G401 (cell line): Measurements from ENCODE around the gene LRCH3. TPM values are rescaled to one million over a fixed set of nuclear protein-coding genes. Genes with fewer than 3 reads are reported as not detected.

Source experiments
- DNase-seq: peaks from one replicate; pipeline ENCODE4 v3.0.0-alpha.2; 2015; ENCODE audit warnings: low spot score
- in situ Hi-C: cut with HindIII; loops from 2 replicates; pipeline ENCODE4 v1.10.0; 2016; ENCODE audit warnings: low sequenced_read_pairs, mixed read lengths
- total RNA-seq: library from RNA; depleted of rRNA; stranded (reverse); fragments of >200 nt; shearing (Covaris generic); gene quantifications from 2 replicates; pipeline ENCODE4 v1.2.3, GENCODE V29; 2014

Gene LRCH3
- total RNA-seq, 1 experiment from 2014 or later, result 27.0 TPM

DNA sequence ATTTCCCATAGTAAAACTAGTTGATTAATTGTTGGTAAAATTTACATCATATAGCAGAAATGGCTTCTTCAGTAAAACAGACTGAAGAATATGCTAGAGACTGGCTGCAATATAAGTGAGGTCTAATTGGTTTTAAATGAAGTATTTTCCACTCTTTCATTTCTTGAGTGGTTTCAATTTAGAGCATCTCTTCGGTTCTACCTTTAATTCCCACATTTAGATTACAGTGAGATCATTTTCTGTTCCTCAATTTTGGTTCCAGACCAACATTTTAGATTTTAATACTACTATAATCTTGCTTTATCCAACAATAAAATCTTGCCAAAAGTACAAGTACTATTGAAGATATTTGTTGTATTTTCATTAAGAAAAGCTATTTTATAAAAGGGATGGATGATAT is 1.0 kb upstream of the LRCH3 start:
- in situ Hi-C loops, result no loop called here

DNA sequence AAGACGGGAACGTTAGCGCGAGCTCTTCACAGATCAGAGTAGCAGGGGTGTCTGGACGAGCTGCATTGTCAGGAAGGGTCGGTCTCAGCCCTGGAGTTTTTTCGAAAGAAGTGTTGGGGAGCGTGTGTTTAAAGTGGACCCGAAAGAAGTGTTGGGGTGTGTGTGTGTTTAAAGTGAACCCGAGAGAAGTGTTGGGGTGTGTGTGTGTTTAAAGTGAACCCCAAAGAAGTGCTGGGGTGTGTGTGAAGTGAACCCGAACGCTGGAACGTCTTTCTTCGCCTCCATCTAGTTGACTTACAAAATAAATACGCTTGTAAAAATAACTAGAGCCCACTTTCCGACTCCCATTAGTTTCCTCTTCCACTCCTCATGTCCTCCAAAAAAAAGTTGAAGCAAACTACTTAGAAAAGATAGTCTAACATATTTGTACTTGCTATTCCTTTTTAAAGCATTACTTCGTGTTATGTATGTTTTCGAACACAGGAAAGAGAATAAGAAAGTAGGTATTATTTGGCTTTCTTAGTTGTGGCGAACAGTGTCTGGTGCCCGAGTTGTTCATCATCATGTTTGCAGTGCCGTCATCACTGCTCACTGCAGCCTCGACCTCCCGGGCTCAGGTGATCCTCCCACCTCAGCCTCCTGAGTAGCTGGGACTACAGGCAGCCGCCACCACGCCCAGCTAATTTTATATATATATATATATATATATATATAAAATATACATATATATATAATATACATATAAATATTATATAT is 1.0 kb downstream of the LRCH3 start:
- in situ Hi-C loops, result no loop called here
- DNase-seq, result peak; percentile 54

More for the DNA sequence above, 1.0 kb upstream of the LRCH3 start:
- DNase-seq, result no peak

DNA sequence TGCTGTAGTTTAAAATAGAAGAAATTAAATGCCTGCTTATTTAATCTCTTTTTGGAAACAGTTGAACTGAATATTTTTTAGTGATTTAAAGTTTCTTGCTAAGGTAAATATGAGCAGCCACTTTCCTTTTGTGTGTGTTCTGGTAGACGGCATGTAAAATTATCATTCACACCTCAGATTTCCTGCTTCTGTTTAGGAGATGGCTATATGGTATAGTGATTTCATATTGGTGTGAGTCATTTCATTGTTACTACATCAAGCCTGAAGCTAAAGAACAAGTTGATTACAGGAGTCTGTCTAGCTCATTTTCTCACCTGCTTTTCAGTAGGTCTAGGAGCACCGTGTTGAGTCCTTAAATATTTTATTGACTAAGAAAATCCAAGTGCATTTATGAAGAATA is 2.2 kb downstream of the LRCH3 start:
- DNase-seq, result no peak
- in situ Hi-C loops, result no loop called here

DNA sequence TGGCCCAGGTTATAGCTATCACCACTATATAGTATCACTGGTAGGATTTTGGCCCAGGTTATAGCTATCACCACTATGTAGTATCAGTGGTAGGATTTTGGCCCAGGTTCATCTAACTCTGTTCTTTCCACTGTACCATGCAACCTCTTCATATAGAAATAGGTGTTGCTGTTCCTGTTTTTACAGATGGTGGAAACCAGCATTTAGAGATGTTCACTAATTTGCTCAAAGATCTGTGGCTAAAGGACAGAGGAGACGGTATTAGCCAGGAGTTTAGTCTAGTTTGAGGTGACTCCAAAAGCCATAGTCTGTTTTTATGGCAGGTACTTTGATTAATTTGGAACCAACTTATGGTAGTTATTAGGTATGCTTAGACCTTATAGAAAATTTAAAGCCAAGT is 3.1 kb downstream of the LRCH3 start:
- in situ Hi-C loops, result no loop called here
- no peak for DNase-seq

DNA sequence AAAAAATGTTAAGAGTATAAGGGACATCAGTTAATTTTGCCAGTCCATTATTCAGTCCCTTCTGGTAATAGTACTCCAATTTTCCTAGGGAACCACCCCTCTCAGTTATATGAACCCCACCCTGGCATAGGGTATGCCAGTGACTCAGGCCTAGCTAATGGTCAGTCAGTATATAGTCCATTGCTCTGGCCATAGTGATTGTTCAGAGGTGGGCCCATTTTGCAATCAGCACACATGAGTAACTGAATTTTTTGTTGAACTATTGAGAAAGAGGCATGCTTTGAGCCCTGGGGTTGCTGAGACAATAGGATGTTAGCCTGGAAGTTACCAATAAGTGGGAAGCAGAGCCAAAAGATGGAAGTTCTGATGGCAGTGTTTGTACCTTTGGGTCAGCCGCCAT is 4.1 kb downstream of the LRCH3 start:
- DNase-seq, result no peak
- in situ Hi-C loops, result no loop called here

DNA sequence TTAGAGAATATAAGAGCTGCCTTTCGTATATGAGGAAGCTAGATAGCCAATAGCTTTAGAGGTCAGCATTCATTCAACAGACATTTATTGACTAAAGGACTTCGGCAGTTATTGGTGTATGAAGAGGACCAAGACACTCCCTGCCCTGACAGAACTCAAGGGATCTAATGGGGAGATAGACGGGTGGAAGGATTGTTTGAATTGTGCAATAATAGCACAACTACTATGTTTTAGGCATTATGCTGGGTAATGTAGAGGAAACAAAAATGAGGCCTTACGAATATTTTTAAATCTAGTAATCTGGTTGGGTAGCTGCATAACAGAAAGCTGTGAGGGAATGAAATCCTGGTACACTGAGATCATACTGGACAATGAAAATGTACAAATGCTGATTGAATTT is 5.0 kb downstream of the LRCH3 start:
- no peak for DNase-seq
- in situ Hi-C loops, result no loop called here

DNA sequence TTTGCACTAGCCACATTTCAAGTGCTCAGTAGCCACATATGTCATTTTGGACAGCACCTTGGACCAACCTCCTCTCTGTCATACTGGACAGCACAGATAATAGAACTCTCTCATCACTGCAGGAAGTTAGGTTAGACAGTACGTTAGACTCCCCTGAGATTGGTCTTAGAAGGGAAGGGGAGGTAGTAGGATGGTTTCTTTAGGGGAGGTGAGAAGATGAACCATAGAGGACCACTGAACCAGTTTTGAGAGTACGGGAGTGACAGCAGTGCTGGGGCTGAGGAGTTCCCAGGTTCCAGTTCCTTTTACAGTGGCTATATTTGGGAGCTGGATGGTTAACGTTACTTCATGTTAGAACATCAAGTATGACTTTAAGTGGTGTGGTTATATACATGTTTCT is 7.8 kb downstream of the LRCH3 start:
- in situ Hi-C loops, result no loop called here
- no peak for DNase-seq

- in situ Hi-C loops, result no loop called here
- no peak for DNase-seq
Measured at GRCh38 chr3:197800379-197800778, 9.3 kb downstream of the LRCH3 start.

- in situ Hi-C loops, result no loop called here
- DNase-seq, result no peak
Measured at GRCh38 chr3:197801891-197802778, 11.1 kb downstream of the LRCH3 start.

- in situ Hi-C loops, result no loop called here
- DNase-seq, result no peak
Measured at GRCh38 chr3:197802779-197803459, 11.9 kb downstream of the LRCH3 start.

DNA sequence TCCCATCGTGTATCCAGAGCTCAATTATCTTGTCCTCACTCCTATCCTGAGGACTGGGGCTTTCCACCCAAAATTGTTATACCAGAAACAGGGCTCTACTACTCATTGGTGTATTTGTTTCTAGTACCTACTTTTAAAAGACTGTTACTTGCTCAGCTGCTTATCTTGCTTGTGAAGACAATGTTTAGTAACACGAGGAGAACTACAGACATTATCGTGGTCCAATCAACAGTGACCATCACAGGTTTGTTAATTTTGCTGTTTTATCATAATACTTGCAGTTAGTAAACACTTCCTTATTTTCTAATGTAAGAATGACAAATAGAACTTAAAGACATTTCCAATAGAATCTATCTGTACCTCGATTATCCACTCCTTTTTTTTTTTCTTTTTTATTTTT is 13.5 kb downstream of the LRCH3 start:
- DNase-seq, result no peak
- in situ Hi-C loops, result no loop called here

- in situ Hi-C loops, result no loop called here
- no peak for DNase-seq
Measured at GRCh38 chr3:197807969-197808587, 17.0 kb downstream of the LRCH3 start.

DNA sequence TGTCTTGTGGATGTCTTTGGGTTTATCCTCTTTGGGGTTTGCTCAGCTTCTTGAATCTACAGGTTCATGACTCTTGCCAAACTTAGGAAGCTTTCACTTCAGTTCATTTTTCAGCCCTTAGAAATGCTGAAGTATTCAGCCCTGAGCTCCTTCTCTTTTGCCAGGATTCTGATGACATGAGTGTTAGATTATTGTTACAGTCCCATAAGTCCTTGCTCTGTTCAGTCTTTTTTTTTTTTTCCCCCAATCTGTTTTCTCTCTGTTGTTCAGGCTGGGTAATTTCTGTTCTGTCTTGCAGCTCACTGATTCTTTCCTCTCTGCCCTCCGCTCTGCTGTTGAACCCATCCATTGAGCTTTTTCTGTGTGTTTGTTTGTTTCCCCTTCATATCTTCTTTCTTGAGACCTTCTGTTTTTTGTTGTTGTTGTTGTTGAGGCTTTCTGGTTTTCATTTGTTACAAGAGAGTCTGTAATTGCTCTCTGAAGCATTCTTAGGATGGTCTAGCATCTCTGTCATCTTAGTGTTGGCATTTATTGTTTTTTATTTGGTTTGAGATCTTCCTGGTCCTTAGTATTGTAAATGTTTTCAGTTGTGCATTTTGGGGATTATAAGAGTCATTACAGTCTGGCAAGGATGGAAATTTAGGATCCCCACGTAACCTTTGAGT is 18.4 kb downstream of the LRCH3 start:
- in situ Hi-C loops, result no loop called here
- no peak for DNase-seq

DNA sequence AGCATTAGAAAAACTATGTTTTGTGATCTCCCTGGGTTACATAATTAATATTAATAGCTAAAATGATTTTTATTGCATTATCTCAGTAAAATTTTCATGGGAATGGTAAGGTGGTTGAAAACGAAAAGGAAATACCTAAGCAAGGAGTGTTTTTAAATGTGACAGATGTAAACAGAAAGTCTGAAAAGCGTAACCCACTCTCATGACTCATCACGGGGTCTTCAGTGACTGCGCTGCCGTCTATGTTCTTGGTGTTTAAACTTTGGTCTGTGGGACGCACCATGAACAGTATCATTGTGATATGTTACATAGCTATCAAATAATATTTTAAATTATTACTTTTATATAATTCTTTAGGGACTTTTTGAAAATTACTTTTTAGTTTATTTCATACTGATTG is 19.8 kb downstream of the LRCH3 start:
- DNase-seq, result no peak
- in situ Hi-C loops, result no loop called here

GRCh38 chr3:197811343-197811742 is 20.3 kb downstream of the LRCH3 start:
- in situ Hi-C loops, result no loop called here
- DNase-seq, result no peak

- in situ Hi-C loops, result no loop called here
- no peak for DNase-seq
Measured at GRCh38 chr3:197814372-197814771, 23.3 kb downstream of the LRCH3 start.

- in situ Hi-C loops, result no loop called here
- no peak for DNase-seq
Measured at GRCh38 chr3:197820550-197821335, 29.7 kb downstream of the LRCH3 start.

- DNase-seq, result no peak
Measured at GRCh38 chr3:197829397-197830045, 38.5 kb downstream of the LRCH3 start.

More at GRCh38 chr3:197829397-197830045, 38.5 kb downstream of the LRCH3 start:
- in situ Hi-C loops, result no loop called here
